Esophagus muscularis mucosa (tissue), 4 donors: Measurements from ENCODE around the gene IDH3G. TPM values are rescaled to one million over a fixed set of nuclear protein-coding genes. Genes with fewer than 3 reads are reported as not detected.

Source experiments
- DNase-seq: peaks from one replicate; pipeline ENCODE4 v3.0.0-alpha.2; 2017; ENCODE audit errors: extremely low spot score
- H3K27ac ChIP-seq, 4 donors: fragments of 200-600 bp; sonication (generic); replicated peaks in 1 of 4; 1 replicate in 3 of 4; 2 replicates in 1 of 4; pipeline ENCODE4 v1.5.1; 2016 to 2019; ENCODE audit warnings: mild to moderate bottlenecking in 1 of 4
- H3K27me3 ChIP-seq, 4 donors: fragments of 200-600 bp; sonication (generic); one replicate each; pipeline versions ENCODE4 v1.5.1 to v1.6.0; 2016 to 2019
- H3K36me3 ChIP-seq, 4 donors: fragments of 200-600 bp; sonication (generic); one replicate each; pipeline ENCODE4 v1.5.1; 2016 to 2019
- H3K4me1 ChIP-seq, 4 donors: fragments of 200-600 bp; sonication (generic); one replicate each; pipeline ENCODE4 v1.5.1; 2016 to 2019
- H3K4me3 ChIP-seq, 4 donors: fragments of 200-600 bp; sonication (generic); 1 replicate in 2 of 4; 2 replicates in 2 of 4; pipeline ENCODE4 v1.5.1; 2016 to 2019; ENCODE audit warnings: mild to moderate bottlenecking in 4 of 4, moderate library complexity in 1 of 4
- H3K9me3 ChIP-seq, 4 donors: fragments of 200-600 bp; sonication (generic); 1 replicate in 3 of 4; 2 replicates in 1 of 4; pipeline ENCODE4 v1.5.1; 2016 to 2019
- CTCF ChIP-seq, 3 experiments: fragments of 200-600 bp in 2 of 3; fragments of 450-650 bp in 1 of 3; sonication (generic) in 2 of 3; IDR thresholded peaks; one replicate each; pipeline ENCODE4 v1.5.1; 2017 to 2019; ENCODE audit warnings: antibody characterized with exemption in 3 of 3, mild to moderate bottlenecking in 2 of 3, moderate library complexity in 1 of 3
- EP300 ChIP-seq: sonication (generic); formaldehyde crosslinking; IDR thresholded peaks from one replicate; pipeline ENCODE4 v1.6.1; 2017; ENCODE audit warnings: antibody characterized with exemption
- POLR2A ChIP-seq: fragments of 450-650 bp; IDR thresholded peaks from one replicate; pipeline ENCODE4 v1.6.1; 2017; ENCODE audit warnings: antibody characterized with exemption, moderate library complexity, mild to moderate bottlenecking, low read depth
- POLR2AphosphoS5 ChIP-seq, 2 donors: sonication (generic); formaldehyde crosslinking; IDR thresholded peaks; one replicate each; pipeline ENCODE4 v1.6.1; 2017; ENCODE audit warnings: antibody characterized with exemption in 2 of 2
- WGBS: methylation state at CpG from one replicate; pipeline ENCODE4 v1.1.5; 2018; 5-methylcytosine and 5-hydroxymethylcytosine counted together
- intact Hi-C: fragments of 100-400 bp; cut with DNase I; formaldehyde crosslinking; loops from one replicate; pipeline ENCODE4 v1.15.1; 2023
- total RNA-seq, 4 donors: library from RNA; depleted of rRNA; stranded (reverse); fragments of >200 nt; gene quantifications; one replicate each; pipeline versions ENCODE4 v1.1.0 to v1.2.1, GENCODE V29; 2016

IDH3G gene
- total RNA-seq, 4 donors from 2014 or later = 52.3 to 76.3 (median 70.3) TPM

DNA sequence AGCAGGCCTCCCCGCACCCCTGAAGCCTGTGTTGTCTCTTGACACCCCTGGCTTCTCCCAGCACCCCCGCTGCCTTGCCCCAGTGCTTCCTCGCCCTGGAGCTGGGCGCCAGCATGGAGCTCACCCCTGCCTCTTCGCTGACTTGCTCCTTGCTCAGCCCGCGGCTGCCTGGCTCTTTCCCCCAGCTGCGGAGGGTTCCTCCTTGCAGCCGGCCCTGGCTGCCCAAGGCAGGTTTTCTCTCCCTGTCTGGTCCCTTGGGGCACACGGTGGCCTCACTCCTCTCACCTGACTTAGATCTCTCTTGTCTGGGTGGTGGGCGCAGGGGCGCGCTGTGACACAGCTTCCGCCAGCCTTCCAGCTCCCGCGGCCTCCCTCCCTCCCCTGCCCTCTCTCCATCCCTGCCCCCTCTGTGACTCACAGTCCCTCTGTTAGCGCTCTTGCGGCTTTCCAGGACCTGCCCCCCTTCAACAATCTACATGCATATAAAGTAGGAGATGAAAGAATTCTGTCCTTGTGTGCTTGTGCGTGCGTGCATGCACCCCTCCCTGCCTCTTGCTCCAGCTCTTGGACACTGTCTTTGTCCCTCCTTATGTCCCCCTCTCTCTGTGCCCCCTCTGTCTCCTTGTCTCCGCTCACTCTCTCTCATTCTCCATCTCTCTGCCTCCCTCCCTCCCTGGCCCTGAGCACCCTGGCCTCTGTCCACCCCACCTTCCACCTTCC lies 27.9 kb downstream of the IDH3G start:
- H3K9me3 ChIP-seq = no peaks in the 10 kb centered on the region
- peak in 1 of 2 donors; percentile 51 for TF ChIP-seq POLR2AphosphoS5 (IDR thresholded peaks at IDR 0.05)
- TF ChIP-seq CTCF (IDR thresholded peaks at IDR 0.05) = no peak
- H3K36me3 ChIP-seq = peaks cover 0 to 20% (median 8%) of the 10 kb centered on the region in 4 donors
- intact Hi-C loops = no loop called here
- H3K27ac ChIP-seq = peak overlapping the region; percentile 70 to 79 (median 76)
- peaks cover 19 to 40% (median 36%) of the 10 kb centered on the region in 4 donors for H3K4me1 ChIP-seq
- 59% methylated on average over 21 of the region's 21 CpGs for WGBS
- no peak for DNase-seq
- H3K27me3 ChIP-seq = no peaks in the 10 kb centered on the region
- H3K4me3 ChIP-seq = peak overlapping the region; percentile 43 to 56 (median 49)

- intact Hi-C loops = loop anchor here (2.0 kb wide), 1 partner anchor 187 kb away; no protein-coding TSS in a partner anchor
- no peak for DNase-seq
- peak overlapping the region; percentile 43 to 56 (median 49) for H3K4me3 ChIP-seq
- H3K36me3 ChIP-seq = peaks cover 0 to 12% (median 3%) of the 10 kb centered on the region in 4 donors
- H3K4me1 ChIP-seq = peaks cover 19 to 40% (median 36%) of the 10 kb centered on the region in 4 donors
- H3K27ac ChIP-seq = peak overlapping the region; percentile 70 to 79 (median 76)
- TF ChIP-seq POLR2AphosphoS5 (IDR thresholded peaks at IDR 0.05) (no peak), POLR2A (no peak)
- 62% methylated on average over 20 of the region's 27 CpGs for WGBS
- H3K9me3 ChIP-seq = no peaks in the 10 kb centered on the region
- H3K27me3 ChIP-seq = no peaks in the 10 kb centered on the region
Measured at GRCh38 chrX:153765138-153766079, 28.8 kb downstream of the IDH3G start.

GRCh38 chrX:153764786-153765137 lies 29.4 kb downstream of the IDH3G start:
- DNase-seq = no peak
- Histone ChIP-seq H3K36me3 (peaks cover 0 to 5% (median 1%) of the 10 kb centered on the region in 4 donors), H3K27ac (peak overlapping the region; percentile 70 to 79 (median 76)), H3K4me3 (peak overlapping the region; percentile 43 to 56 (median 49)), H3K9me3 (no peaks in the 10 kb centered on the region), H3K27me3 (no peaks in the 10 kb centered on the region), H3K4me1 (peaks cover 19 to 40% (median 36%) of the 10 kb centered on the region in 4 donors)
- 77% methylated on average over 4 of the region's 7 CpGs for WGBS
- no peak for TF ChIP-seq POLR2AphosphoS5 (IDR thresholded peaks at IDR 0.05)
- no peak for TF ChIP-seq CTCF (IDR thresholded peaks at IDR 0.05)
- no peak for TF ChIP-seq POLR2A
- TF ChIP-seq EP300 = no peak
- intact Hi-C loops = loop anchor here (2.0 kb wide), 1 partner anchor 188 kb away; no protein-coding TSS in a partner anchor

- intact Hi-C loops = loop anchor here (2.0 kb wide), 1 partner anchor 189 kb away; no protein-coding TSS in a partner anchor
- WGBS = 53% methylated on average over 12 of the region's 26 CpGs
- DNase-seq = peak; percentile 92
- Histone ChIP-seq H3K9me3 (no peaks in the 10 kb centered on the region), H3K4me1 (peaks cover 19 to 40% (median 36%) of the 10 kb centered on the region in 4 donors), H3K36me3 (no peaks in the 10 kb centered on the region), H3K27me3 (no peaks in the 10 kb centered on the region), H3K27ac (peak within 1 kb of the TSS; percentile 70 to 79 (median 76)), H3K4me3 (peak within 1 kb of the TSS; percentile 43 to 56 (median 49))
- peak; percentile 79 to 89 (median 81) for TF ChIP-seq CTCF (IDR thresholded peaks at IDR 0.05)
- TF ChIP-seq POLR2A = no peak
- no peak for TF ChIP-seq EP300
- peak; percentile 74 for TF ChIP-seq POLR2AphosphoS5 (IDR thresholded peaks at IDR 0.05)
Measured at GRCh38 chrX:153763989-153764755, 30.0 kb downstream of the IDH3G start, which contains the start of gene PLXNB3. TSS of gene PLXNB3 (plus strand) at chrX:153764249. CDS start at chrX:153765536, 1,287 bp downstream.
